K562 (cell line): ENCODE data around the gene ACBD3. TPM values are rescaled to one million over a fixed set of nuclear protein-coding genes. Genes with fewer than 3 reads are reported as not detected.

Experiments used
- BRF1 ChIP-seq: IDR thresholded peaks from 3 replicates; pipeline ENCODE4 v1.6.1; 2011; ENCODE audit warnings: borderline replicate concordance, mild to moderate bottlenecking; ENCODE audit not compliant: insufficient read length; ENCODE audit errors: extremely low read depth
- EWSR1 ChIP-seq: fragments of 450-650 bp; IDR thresholded peaks from 2 replicates; pipeline ENCODE4 v1.6.1; 2018; ENCODE audit warnings: borderline replicate concordance, mild to moderate bottlenecking, low read depth, moderate library complexity; ENCODE audit not compliant: partially characterized antibody
- NCOA6 ChIP-seq: fragments of 450-650 bp; IDR thresholded peaks from 2 replicates; pipeline ENCODE4 v1.6.1; 2017; ENCODE audit warnings: mild to moderate bottlenecking
- NRF1 ChIP-seq, 2 experiments: fragments of 450-650 bp; IDR thresholded peaks in 1 of 2; conservative IDR thresholded peaks in 1 of 2; 2 replicates each; pipeline ENCODE4 v1.6.1; 2014; ENCODE audit warnings: mild to moderate bottlenecking in 2 of 2
- POLR2G ChIP-seq: fragments of 200-400 bp; formaldehyde crosslinking; IDR thresholded peaks from 2 replicates; pipeline ENCODE4 v1.6.1; 2017; ENCODE audit warnings: low read depth, mild to moderate bottlenecking, antibody characterized with exemption, low read length, moderate library complexity
- RB1 ChIP-seq: fragments of 450-650 bp; IDR thresholded peaks from 2 replicates; pipeline ENCODE4 v1.6.1; 2017; ENCODE audit warnings: low read depth, mild to moderate bottlenecking
- RBM17 ChIP-seq: fragments of 200-400 bp; formaldehyde crosslinking; IDR thresholded peaks from 2 replicates; pipeline ENCODE4 v1.6.1; 2017; ENCODE audit warnings: low read depth, mild to moderate bottlenecking, low read length, borderline replicate concordance
- RBM22 ChIP-seq: fragments of 200-400 bp; formaldehyde crosslinking; IDR thresholded peaks from 2 replicates; pipeline ENCODE4 v1.6.1; 2018; ENCODE audit warnings: low read length, low read depth; ENCODE audit not compliant: poor library complexity, severe bottlenecking
- ZBTB1 ChIP-seq: sonication (generic); formaldehyde crosslinking; IDR thresholded peaks from 2 replicates; pipeline ENCODE4 v1.8.1; 2023; ENCODE audit warnings: missing genetic modification reagents, low read depth, mild to moderate bottlenecking, borderline replicate concordance
- ZBTB26 ChIP-seq: fragments of 450-650 bp; formaldehyde crosslinking; IDR thresholded peaks from 2 replicates; pipeline ENCODE4 v1.4.0; 2022; ENCODE audit warnings: missing genetic modification characterization
- ZNF318 ChIP-seq, 2 experiments: fragments of 450-650 bp; IDR thresholded peaks; 2 replicates each; pipeline ENCODE4 v1.6.1; 2016; ENCODE audit warnings: mild to moderate bottlenecking in 2 of 2, borderline replicate concordance in 1 of 2, low read depth in 1 of 2, moderate library complexity in 1 of 2
- ZNF79 ChIP-seq: fragments of 250-450 bp; sonication (Bioruptor Pico); IDR thresholded peaks from 2 replicates; pipeline ENCODE4 v1.4.0; 2020; ENCODE audit warnings: low read depth, mild to moderate bottlenecking, moderate library complexity
- polyA plus RNA-seq, 8 experiments: library from polyadenylated mRNA; depleted of rRNA in 4 of 8; stranded (reverse) in 5 of 8; unstranded in 3 of 8; fragments of >200 nt; fragmentation: Nextera tagmentation in 2 of 8; fragmentation: Illumina TruSeq in 1 of 8; extraction: Ambion mirVana in 2 of 8; extraction: Trizol in 1 of 8; gene quantifications; 2 replicates each; pipeline versions ENCODE4 v1.2.1 to v1.2.3, GENCODE V29; 2011 to 2014; ENCODE audit warnings: inconsistent platforms in 1 of 8, missing spikeins in 1 of 8
- total RNA-seq, 7 experiments: library from RNA; depleted of rRNA in 6 of 7; stranded (reverse); fragments of >200 nt in 6 of 7; fragmentation: Illumina TruSeq in 2 of 7; extraction: Trizol in 2 of 7; gene quantifications; 2 replicates each; pipeline versions ENCODE4 v1.2.1 to v1.2.3, GENCODE V29; 2011 to 2021; ENCODE audit warnings: low replicate concordance in 1 of 7

The ACBD3 gene
- total and polyA plus RNA-seq, 9 of the 15 experiments (the other 6 are each of a cell fraction or from before 2014, with no cell fraction given): 11.1 to 36.7 (median 26.9) TPM

- TF ChIP-seq POLR2G (peak; percentile 72), NRF1 (conservative IDR thresholded peaks at IDR 0.05 in 1 of 2, IDR thresholded peaks at IDR 0.05 in 1 of 2) (peak in 1 of 2 experiments; percentile 42; a peak in 1 of 4 replicates), RBM22 (peak; percentile 71), ZNF79 (CRISPR knock-in tag) (no peak), RBM17 (no peak), ZBTB26 (no peak), BRF1 (no peak), RB1 (0 out of 2 replicates have a peak, but pooled peaks have one; percentile 25), ZBTB1 (peak; percentile 24; the same call in 1 of the 2 replicates), EWSR1 (no peak), ZNF318 (IDR thresholded peaks at IDR 0.05; ENCODE audit: borderline replicate concordance in 1 of 2, low read depth in 1 of 2) (no peak), NCOA6 (peak; percentile 72)
These were observed 37.3 kb upstream of the ACBD3 start (continued) for GRCh38 chr1:226223786-226224244.
